A673 (cell line): ENCODE data around the gene ULBP3.
"Not testable (repeated sequence)": the region's sequence is repeated elsewhere in the genome, so short reads cannot be mapped to it uniquely, and the experiment has no call there.

ENCODE experiments used
- CTCF ChIP-seq: fragments of 300-800, 200-600 bp; sonication (generic); conservative IDR thresholded peaks from 2 replicates; pipeline ENCODE4 v1.5.1; 2017; ENCODE audit warnings: low read depth, mild to moderate bottlenecking, antibody characterized with exemption, low read length, moderate library complexity, mixed read lengths
- EZH2 ChIP-seq: fragments of 200-600 bp; sonication (generic); IDR thresholded peaks from 2 replicates; pipeline ENCODE4 v1.6.1; 2017; ENCODE audit warnings: borderline replicate concordance, low read depth, mild to moderate bottlenecking, mixed read lengths, antibody characterized with exemption, low read length; ENCODE audit not compliant: poor library complexity, severe bottlenecking

GRCh38 chr6:150024021-150024420 lies 44.9 kb downstream of the ULBP3 start:
- not testable (repeated sequence) for TF ChIP-seq CTCF, EZH2
